Upper lobe of right lung (tissue), 1 donor: Measurements from ENCODE around the gene ATG16L2. TPM values are rescaled to one million over a fixed set of nuclear protein-coding genes. Genes with fewer than 3 reads are reported as not detected.

Source experiments
- ATAC-seq: fragments of 200-7000 bp; cut with Tn5 transposase; one replicate; pipeline ENCODE4 v1.9.1; 2020; ENCODE audit warnings: mild to moderate bottlenecking, moderate library complexity
- DNase-seq: peaks from one replicate; pipeline ENCODE4 v3.0.0-alpha.2; 2020
- H3K27ac ChIP-seq: fragments of 200-600 bp; one replicate; pipeline ENCODE4 v1.8.0; 2022
- H3K27me3 ChIP-seq: fragments of 200-600 bp; one replicate; pipeline ENCODE4 v1.8.0; 2022; ENCODE audit warnings: mild to moderate bottlenecking
- H3K36me3 ChIP-seq: fragments of 200-600 bp; one replicate; pipeline ENCODE4 v1.8.0; 2022
- H3K4me1 ChIP-seq: fragments of 200-600 bp; one replicate; pipeline ENCODE4 v1.8.0; 2022
- H3K4me3 ChIP-seq: fragments of 200-600 bp; one replicate; pipeline ENCODE4 v1.8.0; 2022; ENCODE audit warnings: mild to moderate bottlenecking
- H3K9me3 ChIP-seq: fragments of 200-600 bp; one replicate; pipeline ENCODE4 v1.8.0; 2022
- intact Hi-C: fragments of 100-400 bp; cut with DNase I; formaldehyde crosslinking; loops from one replicate; pipeline ENCODE4 v1.11.0; 2022
- total RNA-seq: library from RNA; stranded (reverse); fragmentation: NEBNext Ultra II Directional; extraction: Animal tissue kit (Norgen Biotek cat#: 25700); gene quantifications from one replicate; pipeline ENCODE4 v1.2.1, GENCODE V29; 2021
- TF ChIP-seq, protein P1 (sequence below): fragments of 200-600 bp; IDR thresholded peaks from one replicate; pipeline ENCODE4 v1.8.0; 2022; ENCODE audit warnings: antibody characterized with exemption
- donor health status: DM: no; HTN: yes; CAD: no; lungs with severe emphysema.

The ATG16L2 gene
- total RNA-seq, 1 donor from 2014 or later: 77.5 TPM

GRCh38 chr11:72831521-72832300, 17.5 kb downstream of the ATG16L2 start:
- Histone ChIP-seq H3K36me3 (peaks cover 22% of the 10 kb centered on the region), H3K27ac (peak overlapping the region; percentile 53), H3K4me1 (peaks cover 41% of the 10 kb centered on the region), H3K9me3 (no peaks in the 10 kb centered on the region), H3K27me3 (no peaks in the 10 kb centered on the region), H3K4me3 (no peak overlapping the region)
- TF ChIP-seq, protein P1, sequence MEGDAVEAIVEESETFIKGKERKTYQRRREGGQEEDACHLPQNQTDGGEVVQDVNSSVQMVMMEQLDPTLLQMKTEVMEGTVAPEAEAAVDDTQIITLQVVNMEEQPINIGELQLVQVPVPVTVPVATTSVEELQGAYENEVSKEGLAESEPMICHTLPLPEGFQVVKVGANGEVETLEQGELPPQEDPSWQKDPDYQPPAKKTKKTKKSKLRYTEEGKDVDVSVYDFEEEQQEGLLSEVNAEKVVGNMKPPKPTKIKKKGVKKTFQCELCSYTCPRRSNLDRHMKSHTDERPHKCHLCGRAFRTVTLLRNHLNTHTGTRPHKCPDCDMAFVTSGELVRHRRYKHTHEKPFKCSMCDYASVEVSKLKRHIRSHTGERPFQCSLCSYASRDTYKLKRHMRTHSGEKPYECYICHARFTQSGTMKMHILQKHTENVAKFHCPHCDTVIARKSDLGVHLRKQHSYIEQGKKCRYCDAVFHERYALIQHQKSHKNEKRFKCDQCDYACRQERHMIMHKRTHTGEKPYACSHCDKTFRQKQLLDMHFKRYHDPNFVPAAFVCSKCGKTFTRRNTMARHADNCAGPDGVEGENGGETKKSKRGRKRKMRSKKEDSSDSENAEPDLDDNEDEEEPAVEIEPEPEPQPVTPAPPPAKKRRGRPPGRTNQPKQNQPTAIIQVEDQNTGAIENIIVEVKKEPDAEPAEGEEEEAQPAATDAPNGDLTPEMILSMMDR: peak; percentile 92
- peak; percentile 88 for ATAC-seq
- DNase-seq: peak; percentile 87
- intact Hi-C loops: loop anchor here (5.0 kb wide), 1 partner anchor 351 kb away; no protein-coding TSS in a partner anchor

GRCh38 chr11:72832301-72833082, 18.3 kb downstream of the ATG16L2 start:
- DNase-seq: no peak
- H3K27me3 ChIP-seq: no peaks in the 10 kb centered on the region
- ATAC-seq: no peak
- H3K9me3 ChIP-seq: no peaks in the 10 kb centered on the region
- intact Hi-C loops: loop anchor here (5.0 kb wide), 1 partner anchor 350 kb away; no protein-coding TSS in a partner anchor
- peaks cover 40% of the 10 kb centered on the region for H3K4me1 ChIP-seq
- peaks cover 29% of the 10 kb centered on the region for H3K36me3 ChIP-seq
- no peak overlapping the region for H3K4me3 ChIP-seq
- peak overlapping the region; percentile 53 for H3K27ac ChIP-seq
- TF ChIP-seq, protein P1: no peak

DNA sequence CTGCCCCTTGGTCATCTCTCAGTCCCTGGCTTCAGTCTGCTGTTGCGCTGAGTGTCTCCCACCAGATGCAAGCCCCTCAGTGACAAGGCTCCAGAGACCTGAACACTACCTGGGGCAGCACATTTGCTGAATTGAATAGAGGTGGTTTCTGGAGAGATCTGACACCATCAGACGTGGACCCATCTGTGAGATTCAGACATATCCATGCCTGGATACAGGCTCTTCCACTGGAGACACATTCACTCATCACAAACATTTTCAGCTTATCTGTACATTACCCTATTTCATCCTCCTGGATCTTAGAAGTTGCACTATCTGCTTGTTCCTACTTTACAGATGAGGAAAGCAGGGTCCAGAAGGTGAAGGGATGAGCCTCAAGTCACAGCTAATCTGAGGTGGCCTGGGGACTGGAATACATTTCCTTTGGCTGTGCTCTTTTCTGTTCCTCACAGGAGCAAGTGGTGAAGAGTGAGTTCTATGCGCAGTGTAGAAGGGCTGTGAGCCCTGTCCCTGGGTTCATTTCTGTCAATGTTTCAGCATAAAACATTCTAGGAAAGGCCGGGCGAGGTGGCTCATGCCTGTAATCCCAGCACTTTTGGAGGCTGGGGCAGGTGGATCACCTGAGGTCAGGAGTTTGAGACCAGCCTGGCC, 19.0 kb downstream of the ATG16L2 start:
- no peak for DNase-seq
- Histone ChIP-seq H3K27ac (peak overlapping the region; percentile 53), H3K9me3 (no peaks in the 10 kb centered on the region), H3K36me3 (peaks cover 36% of the 10 kb centered on the region), H3K4me1 (peaks cover 37% of the 10 kb centered on the region), H3K27me3 (no peaks in the 10 kb centered on the region), H3K4me3 (no peak overlapping the region)
- ATAC-seq: no peak
- intact Hi-C loops: loop anchor here (5.0 kb wide), 1 partner anchor 349 kb away; no protein-coding TSS in a partner anchor
- TF ChIP-seq, protein P1: no peak

- intact Hi-C loops: loop anchor here (5.0 kb wide), 1 partner anchor 348 kb away; no protein-coding TSS in a partner anchor
- DNase-seq: no peak
- H3K27me3 ChIP-seq: no peaks in the 10 kb centered on the region
Observed at GRCh38 chr11:72833811-72834493, 19.7 kb downstream of the ATG16L2 start.

More at GRCh38 chr11:72833811-72834493, 19.7 kb downstream of the ATG16L2 start:
- H3K36me3 ChIP-seq: peaks cover 38% of the 10 kb centered on the region
- no peaks in the 10 kb centered on the region for H3K9me3 ChIP-seq
- no peak overlapping the region for H3K4me3 ChIP-seq
- peak overlapping the region; percentile 82 for H3K27ac ChIP-seq
- H3K4me1 ChIP-seq: peaks cover 33% of the 10 kb centered on the region
- TF ChIP-seq, protein P1: no peak
- no peak for ATAC-seq
